Kidney tubule cell (primary cell): ENCODE results near the gene ADI1.

ENCODE experiments used
- DNase-seq: peaks from one replicate; pipeline ENCODE4 v3.0.0-alpha.2; 2018; ENCODE audit warnings: low spot score

ADI1 gene

GRCh38 chr2:3480352-3481010 is 38.9 kb downstream of the ADI1 start:
- DNase-seq = peak; percentile 15

GRCh38 chr2:3479430-3480320 is 39.7 kb downstream of the ADI1 start:
- DNase-seq = no peak

DNA sequence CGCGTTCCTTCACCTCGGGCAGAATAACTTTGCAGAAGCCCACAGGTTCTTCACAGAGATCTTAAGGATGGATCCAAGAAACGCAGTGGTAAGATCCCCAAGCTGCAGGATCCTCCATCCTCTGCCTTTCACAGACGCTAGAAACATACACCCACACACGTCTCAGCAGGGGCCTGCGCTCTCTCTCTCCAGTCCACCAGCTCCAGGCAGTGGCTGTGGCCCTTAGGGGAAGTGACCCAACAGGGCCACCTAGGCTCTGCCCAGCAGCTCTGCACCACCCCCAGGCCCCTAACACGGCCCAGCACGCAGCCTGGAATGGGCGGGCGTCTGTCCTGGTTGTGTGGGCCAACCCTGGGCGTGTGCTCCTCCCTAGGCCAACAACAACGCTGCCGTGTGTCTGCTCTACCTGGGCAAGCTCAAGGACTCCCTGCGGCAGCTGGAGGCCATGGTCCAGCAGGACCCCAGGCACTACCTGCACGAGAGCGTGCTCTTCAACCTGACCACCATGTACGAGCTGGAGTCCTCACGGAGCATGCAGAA is 40.4 kb downstream of the ADI1 start:
- no peak for DNase-seq

DNA sequence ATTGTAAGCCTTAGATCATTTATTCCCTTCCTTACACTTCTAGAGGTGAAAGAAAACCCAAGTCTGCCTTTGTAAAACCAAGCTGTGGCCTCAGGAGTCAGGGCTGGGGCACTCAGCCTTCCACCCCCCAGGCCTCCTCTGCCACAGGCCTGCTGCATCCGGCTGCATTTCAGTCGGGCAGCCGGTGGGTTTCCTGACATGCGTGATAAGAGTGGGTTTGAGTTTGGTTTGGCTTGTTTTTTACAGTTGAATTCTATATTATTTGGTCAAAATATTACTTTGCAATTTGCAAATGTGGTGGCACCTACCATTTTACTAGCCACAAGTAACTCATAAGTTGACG is 42.4 kb downstream of the ADI1 start:
- DNase-seq = no peak

GRCh38 chr2:3476321-3476984 is 42.9 kb downstream of the ADI1 start:
- DNase-seq = no peak

GRCh38 chr2:3475771-3476170 is 43.6 kb downstream of the ADI1 start:
- no peak for DNase-seq

DNA sequence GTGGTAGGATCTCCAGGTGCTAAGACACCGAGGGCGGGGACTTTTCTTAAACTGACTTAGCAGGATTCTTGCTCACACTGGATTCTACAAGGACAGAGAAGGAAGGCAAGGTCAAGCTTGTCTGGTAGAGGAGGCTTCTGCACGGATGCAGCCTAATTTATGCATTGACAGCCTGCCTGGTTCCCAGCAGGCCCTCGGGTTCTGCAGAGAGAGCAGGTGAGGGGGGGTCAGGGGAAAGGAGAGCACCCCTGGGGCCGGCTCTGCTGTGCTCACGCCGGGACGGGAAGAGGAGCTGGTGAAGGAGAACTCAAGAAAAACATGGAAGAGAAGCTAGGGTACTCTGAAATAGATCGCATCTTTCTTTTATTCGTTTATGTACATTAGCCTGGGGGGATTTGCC is 46.4 kb downstream of the ADI1 start:
- no peak for DNase-seq

GRCh38 chr2:3472296-3472695 is 47.0 kb downstream of the ADI1 start:
- DNase-seq = no peak

DNA sequence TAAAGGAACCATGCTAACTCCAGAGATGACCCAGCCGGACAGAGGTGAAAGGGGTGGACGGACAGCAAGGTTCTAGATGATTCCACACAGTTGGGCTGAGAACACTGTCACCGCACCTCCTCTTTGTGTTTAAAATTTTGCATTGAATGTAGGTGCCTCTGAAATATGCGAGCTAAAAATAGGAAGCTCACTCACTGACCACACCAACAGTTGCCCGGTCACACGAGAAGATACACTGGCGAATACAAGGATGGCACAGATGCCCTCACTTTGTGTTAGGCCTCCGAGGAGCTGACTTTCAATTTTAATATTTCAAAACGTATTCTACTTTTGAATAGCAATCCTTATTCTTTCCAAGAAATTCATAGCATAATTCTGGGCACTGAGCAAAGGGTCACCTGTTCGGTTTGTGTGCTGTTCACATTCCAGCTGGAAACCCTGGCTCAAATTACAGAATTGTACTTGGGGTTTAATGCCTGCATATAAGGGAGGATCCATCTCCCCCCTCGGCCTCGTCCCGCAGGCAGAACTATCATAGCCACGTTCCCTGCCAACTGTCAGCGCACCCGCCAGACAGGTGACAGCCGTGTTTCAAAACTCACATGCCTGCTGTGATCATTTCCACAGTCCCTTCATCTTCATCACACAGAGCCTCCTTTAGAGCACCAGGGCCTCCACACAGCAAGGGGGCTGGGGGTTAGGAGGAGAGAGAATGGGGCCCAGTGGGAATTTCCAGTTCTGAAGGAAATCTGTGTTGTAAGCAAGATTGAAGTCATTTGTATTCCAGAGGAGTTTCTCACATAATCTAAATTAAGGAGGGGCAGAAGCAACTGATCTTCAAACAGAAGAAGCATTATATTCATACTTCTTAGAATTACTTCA is 48.2 kb downstream of the ADI1 start:
- DNase-seq = no peak

DNA sequence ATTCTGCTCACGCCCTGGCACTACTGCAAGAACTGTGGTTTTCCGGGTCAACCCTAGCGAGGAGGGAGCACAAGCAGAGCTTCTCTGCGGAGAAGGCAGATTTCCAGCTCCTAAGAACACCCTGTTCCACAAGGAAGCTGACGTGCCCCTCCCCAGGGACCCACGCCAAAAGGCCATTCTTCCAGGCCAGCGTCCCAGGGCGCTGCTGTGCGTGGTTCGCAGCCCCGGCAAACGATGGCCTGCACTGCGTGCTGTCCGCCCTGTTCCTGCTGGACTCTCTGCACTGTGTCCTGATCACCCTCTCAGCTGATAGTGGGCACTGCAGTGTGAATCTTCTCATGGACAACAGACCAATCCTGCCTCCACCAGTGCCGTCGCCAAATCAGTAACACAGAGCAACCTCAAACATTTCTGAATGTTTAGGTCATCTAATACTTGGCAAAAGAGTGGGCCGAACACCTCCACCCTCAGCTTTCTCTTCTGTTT is 49.1 kb downstream of the ADI1 start:
- DNase-seq = peak; percentile 72

DNA sequence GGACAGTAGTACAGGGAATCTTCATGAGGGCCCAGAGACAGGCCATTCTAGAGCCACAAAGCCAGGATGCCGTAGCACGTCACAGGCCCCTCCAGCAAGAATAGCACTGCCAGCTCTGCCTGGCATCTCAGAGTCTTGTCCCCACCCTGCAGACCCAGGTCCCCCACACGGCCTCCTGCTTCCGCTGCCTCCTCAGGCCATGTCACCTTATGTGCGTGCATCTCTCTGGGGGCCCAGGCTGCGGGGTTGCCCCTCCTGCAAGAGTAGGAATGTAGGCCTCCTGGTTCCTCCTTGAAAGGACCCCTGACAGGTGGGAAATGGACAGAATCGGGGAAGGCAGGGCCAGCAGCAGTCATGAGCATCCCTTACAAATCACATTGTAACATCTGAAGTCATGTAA is 49.8 kb downstream of the ADI1 start:
- no peak for DNase-seq

- no peak for DNase-seq
Observed at GRCh38 chr2:3468296-3468988, 50.9 kb downstream of the ADI1 start.

DNA sequence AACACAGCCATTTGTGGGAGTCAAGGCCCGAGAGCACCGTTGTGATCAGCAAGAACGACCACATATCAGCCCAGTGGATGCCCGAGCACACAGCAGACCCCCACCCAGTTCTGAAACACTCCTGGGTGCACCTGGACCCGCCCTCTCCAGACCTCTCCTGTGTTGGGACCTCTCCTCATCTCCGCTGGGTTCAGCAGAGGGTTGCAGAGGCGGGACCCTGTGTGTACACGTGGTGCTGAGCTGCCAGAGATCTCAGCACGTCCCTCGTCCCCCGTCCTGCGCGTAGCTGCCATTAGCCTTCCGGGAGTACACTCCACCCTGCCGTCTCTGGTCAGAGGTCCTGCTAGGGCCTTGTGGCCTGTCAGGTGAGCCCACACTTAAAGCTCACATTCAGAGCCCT is 51.7 kb downstream of the ADI1 start:
- DNase-seq = no peak

GRCh38 chr2:3466966-3467365 is 52.4 kb downstream of the ADI1 start:
- no peak for DNase-seq

GRCh38 chr2:3466482-3466863 is 52.9 kb downstream of the ADI1 start:
- no peak for DNase-seq

DNA sequence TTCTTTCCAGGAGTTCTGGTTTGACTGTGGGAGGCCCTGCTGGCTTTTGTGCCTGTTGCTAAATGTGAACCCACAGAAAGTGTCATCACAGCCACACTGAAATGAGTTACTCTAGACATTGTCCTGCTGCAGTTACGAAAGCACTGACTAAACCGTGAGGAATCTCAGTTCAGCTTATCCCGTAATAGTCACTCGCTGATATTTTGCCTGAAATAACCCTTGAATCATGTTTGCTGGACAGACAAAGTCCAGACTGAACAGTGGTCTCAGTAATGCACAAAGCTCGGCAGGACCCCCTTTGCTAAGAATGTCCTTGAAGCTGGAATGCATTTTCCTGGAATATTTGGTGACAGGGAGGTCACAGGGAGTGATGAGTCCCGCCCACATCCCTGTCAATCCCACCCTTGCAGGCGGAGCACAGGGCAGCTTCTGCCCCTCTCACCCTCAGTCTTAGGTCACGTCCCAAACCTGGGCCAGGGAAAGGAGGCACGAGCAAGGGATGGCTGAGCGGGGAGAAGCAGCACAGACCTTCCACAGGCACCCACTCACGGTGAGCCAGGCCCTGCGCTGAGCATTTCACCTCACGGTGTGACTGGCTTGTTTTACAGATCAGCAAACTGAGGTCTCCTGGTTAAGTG is 53.4 kb downstream of the ADI1 start:
- peak; percentile 67 for DNase-seq

DNA sequence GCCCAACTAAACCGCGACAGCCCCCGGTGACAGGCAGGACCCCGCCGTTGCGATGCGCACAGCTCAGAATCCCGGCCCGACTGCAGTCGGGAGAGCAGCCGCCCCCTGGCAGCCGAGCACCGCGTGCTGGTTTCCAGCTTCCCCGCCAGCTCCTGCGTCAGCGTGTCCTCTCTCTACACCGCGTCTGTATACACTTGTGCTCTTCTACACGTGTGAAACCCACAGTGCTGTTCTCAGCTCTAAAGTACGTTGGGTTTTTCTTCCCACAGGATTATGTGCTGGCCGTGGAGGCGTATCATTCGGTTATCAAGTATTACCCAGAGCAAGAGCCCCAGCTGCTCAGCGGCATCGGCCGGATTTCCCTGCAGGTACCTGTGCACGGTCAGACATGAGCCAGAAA is 54.0 kb downstream of the ADI1 start:
- DNase-seq = no peak

DNA sequence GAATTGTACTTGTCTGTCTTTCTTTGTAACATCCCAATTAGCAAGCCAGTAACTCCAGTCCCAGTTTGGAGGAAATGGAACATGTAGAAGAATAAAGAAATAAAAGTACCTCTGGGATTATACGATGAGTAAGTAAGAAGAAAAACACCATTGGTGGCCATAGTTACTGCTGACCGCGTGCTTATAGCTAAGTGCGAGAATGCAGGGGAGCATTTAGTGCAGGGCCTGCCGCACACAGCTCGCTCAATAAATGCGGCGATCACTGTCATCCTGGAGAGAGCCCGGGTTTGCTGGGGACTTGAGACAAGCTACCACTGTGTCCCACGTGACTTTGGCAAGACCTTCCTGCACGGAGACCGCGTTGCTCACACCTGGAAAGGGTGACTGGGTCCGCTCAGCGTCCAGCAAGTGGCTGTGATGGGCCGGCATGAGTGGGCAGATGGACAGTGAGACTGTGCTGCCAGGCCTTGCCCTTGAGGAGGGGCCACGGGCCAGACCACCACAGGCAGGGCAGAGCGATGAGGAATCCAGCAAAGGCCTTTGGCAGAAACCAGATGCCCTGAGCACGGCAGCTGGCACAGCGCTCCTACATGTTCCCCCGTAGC is 54.8 kb downstream of the ADI1 start:
- DNase-seq = no peak

- DNase-seq = no peak
Observed at GRCh38 chr2:3463944-3464343, 55.4 kb downstream of the ADI1 start.

- no peak for DNase-seq
Observed at GRCh38 chr2:3463186-3463835, 56.0 kb downstream of the ADI1 start.
